Stimulated activated CD4-positive, alpha-beta T cell treated with anti-CD3 and anti-CD28 coated beads, TNF-alpha, amount 100 ng/mL, for 1 hour (primary cell): ENCODE measurements around the gene PTPRO.

Experiments used
- DNase-seq, 3 donors: peaks; one replicate each; pipeline ENCODE4 v3.0.0-alpha.2; 2020; ENCODE audit warnings: low read depth in 3 of 3, low spot score in 1 of 3

The PTPRO gene

GRCh38 chr12:15522574-15523187 is 200.4 kb downstream of the PTPRO start:
- no peak for DNase-seq

- DNase-seq: no peak
Measured at GRCh38 chr12:15525441-15525840, 203.1 kb downstream of the PTPRO start.

- DNase-seq: no peak
Measured at GRCh38 chr12:15526033-15526432, 203.7 kb downstream of the PTPRO start.

- no peak for DNase-seq
Measured at GRCh38 chr12:15527201-15528080, 205.1 kb downstream of the PTPRO start.

- no peak for DNase-seq
Measured at GRCh38 chr12:15528666-15529065, 206.4 kb downstream of the PTPRO start.

- no peak for DNase-seq
Measured at GRCh38 chr12:15530361-15530760, 208.1 kb downstream of the PTPRO start.

- peak in 2 of 3 donors; percentile 31 to 37 for DNase-seq
Measured at GRCh38 chr12:15532364-15532977, 210.2 kb downstream of the PTPRO start.

GRCh38 chr12:15534322-15534721 is 212.0 kb downstream of the PTPRO start:
- DNase-seq: no peak

- no peak for DNase-seq
Measured at GRCh38 chr12:15534874-15535273, 212.6 kb downstream of the PTPRO start.

GRCh38 chr12:15535352-15535781 is 213.1 kb downstream of the PTPRO start:
- DNase-seq: no peak

- DNase-seq: no peak
Measured at GRCh38 chr12:15536446-15536845, 214.1 kb downstream of the PTPRO start.

- no peak for DNase-seq
Measured at GRCh38 chr12:15538881-15539280, 216.6 kb downstream of the PTPRO start.

GRCh38 chr12:15540005-15540404 is 217.7 kb downstream of the PTPRO start:
- no peak for DNase-seq

GRCh38 chr12:15540469-15540872 is 218.2 kb downstream of the PTPRO start:
- DNase-seq: no peak

GRCh38 chr12:15541996-15542631 is 219.8 kb downstream of the PTPRO start:
- DNase-seq: no peak

- no peak for DNase-seq
Measured at GRCh38 chr12:15543347-15543746, 221.0 kb downstream of the PTPRO start.

GRCh38 chr12:15544589-15544988 is 222.3 kb downstream of the PTPRO start:
- no peak for DNase-seq

GRCh38 chr12:15545334-15545733 is 223.0 kb downstream of the PTPRO start:
- DNase-seq: no peak

- peak in 1 of 3 donors; percentile 14 for DNase-seq
Measured at GRCh38 chr12:15546102-15546701, 223.9 kb downstream of the PTPRO start.

- no peak for DNase-seq
Measured at GRCh38 chr12:15547063-15547462, 224.8 kb downstream of the PTPRO start.

- DNase-seq: no peak
Measured at GRCh38 chr12:15547691-15548090, 225.4 kb downstream of the PTPRO start.
